Measurements from ENCODE around the gene EXD3.

DNA sequence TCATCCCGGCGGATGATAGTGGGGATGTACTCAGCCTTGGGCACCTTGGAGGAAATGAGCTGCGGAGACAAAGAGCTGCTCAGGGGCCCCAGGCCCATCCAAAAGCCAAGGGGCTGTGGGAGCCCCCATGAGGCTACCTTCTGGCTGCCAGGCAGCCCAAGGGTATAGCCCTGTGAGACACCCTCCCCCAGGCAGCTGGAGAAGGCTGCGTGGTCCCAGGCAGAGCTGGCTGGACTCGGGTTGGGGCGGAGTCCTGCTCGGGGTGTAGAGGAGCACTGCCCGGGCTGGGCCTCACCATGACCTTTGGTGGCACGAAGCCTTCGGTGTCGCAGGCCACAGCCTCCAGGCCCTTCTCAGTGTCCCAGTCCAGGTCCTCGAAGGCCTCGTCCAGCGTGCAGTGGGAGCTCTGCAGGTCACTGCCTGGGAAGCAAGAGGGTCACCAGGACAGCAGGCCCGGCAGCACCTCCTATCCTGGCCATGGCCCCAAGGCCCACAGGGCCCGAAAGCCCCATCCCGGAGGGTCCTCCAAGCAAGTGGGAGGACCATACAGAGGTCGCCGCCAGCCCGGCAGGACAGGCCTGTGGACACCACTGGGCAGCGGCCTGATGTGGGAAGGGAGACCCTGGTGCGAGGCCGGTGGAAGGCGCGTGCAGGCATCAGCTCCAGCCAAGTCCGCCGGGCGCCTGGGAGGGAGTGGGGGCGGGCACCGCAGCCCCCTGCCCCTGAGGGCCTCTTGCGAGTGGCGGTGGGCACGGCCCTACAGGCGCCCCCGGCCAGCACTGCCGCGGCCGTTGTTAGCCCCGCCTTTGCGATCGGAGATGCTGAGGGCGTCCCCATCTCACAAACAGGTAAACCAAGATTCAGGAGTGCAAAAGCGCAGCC, 30.0 kb upstream of the EXD3 start:
- TF ChIP-seq ZNF792 (CRISPR knock-in tag; IDR thresholded peaks at IDR 0.05) (no peak), ETV6 (CRISPR knock-in tag; conservative IDR thresholded peaks at IDR 0.05) (no peak), CEBPB (IDR thresholded peaks at IDR 0.05; ENCODE audit: borderline replicate concordance, low read depth, low read length) (no peak), MYC (CRISPR knock-in tag; IDR thresholded peaks at IDR 0.05; ENCODE audit: borderline replicate concordance) (no peak), CREB1 (IDR thresholded peaks at IDR 0.05) (no peak), CREB1 (CRISPR knock-in tag; IDR thresholded peaks at IDR 0.05) (no peak), CTCF (CRISPR knock-in tag; IDR thresholded peaks at IDR 0.05) (no peak)
